Measurements from ENCODE around the gene TTYH2. TPM values are rescaled to one million over a fixed set of nuclear protein-coding genes. Genes with fewer than 3 reads are reported as not detected.

The TTYH2 gene
- total and polyA plus RNA-seq, 7 experiments from 2014 or later = 1.9 to 15.8 (median 9.8) TPM

GRCh38 chr17:74211141-74211911 lies 2.0 kb upstream of the TTYH2 start:
- no peak for ATAC-seq
- H3K9me3 Mint-ChIP-seq = peaks cover 0 to 3% (median 0%) of the 10 kb centered on the region in 11 donors
- intact Hi-C loops (cut with micrococcal nuclease) = loop anchor here (2.0 to 5.0 kb wide), 5 partner anchors 51 to 321 kb away; partner anchors contain the start of gene CD300LB (in 1 of the 2)
- H3K27me3 Mint-ChIP-seq = peaks cover 0 to 5% (median 0%) of the 10 kb centered on the region in 5 donors
- H3K36me3 ChIP-seq (ENCODE audit: control insufficient read depth in 2 of 3, insufficient read depth in 3 of 3, low read length in 3 of 3) = peaks cover 0 to 35% (median 13%) of the 10 kb centered on the region in 3 experiments
- peaks cover 23 to 37% of the 10 kb centered on the region in 2 donors for H3K4me1 ChIP-seq (ENCODE audit: control insufficient read depth in 2 of 2, insufficient read depth in 2 of 2, low read length in 2 of 2)
- H3K4me3 Mint-ChIP-seq = peak overlapping the region; percentile 19 to 92 (median 88)
- H3K27ac ChIP-seq (ENCODE audit: low read depth, low read length) = peak overlapping the region; percentile 2
- CTCF ChIA-PET = interaction anchor here (0.6 to 1.4 kb wide), 8 partner anchors 39 to 304 kb away, joined by 3 to 6 read pairs (median 4); no protein-coding TSS in a partner anchor
- H3K36me3 Mint-ChIP-seq = peaks cover 0 to 15% (median 6%) of the 10 kb centered on the region in 5 donors
- H3K4me1 Mint-ChIP-seq = peaks cover 31 to 59% (median 48%) of the 10 kb centered on the region in 7 donors
- peak overlapping the region; percentile 4 to 94 (median 79) for H3K27ac Mint-ChIP-seq
- no peak overlapping the region for H3K4me3 ChIP-seq (ENCODE audit: low read length)
- POLR2A ChIA-PET = interaction anchor here (0.6 to 2.4 kb wide), 4 partner anchors 7 to 87 kb away, joined by 3 to 17 read pairs (median 10); partner anchors contain the start of gene RPL38
- H3K27me3 ChIP-seq (ENCODE audit: control insufficient read depth in 2 of 2, insufficient read depth in 2 of 2, low read length in 2 of 2) = no peaks in the 10 kb centered on the region
- H3K9me3 ChIP-seq (ENCODE audit: control insufficient read depth in 2 of 3, low read length in 3 of 3) = no peaks in the 10 kb centered on the region
- DNase-seq = peak in 1 of 9 donors; percentile 10

- CTCF ChIA-PET = interaction anchor here (0.6 to 1.3 kb wide), 2 partner anchors 85 to 260 kb away, joined by 3 to 5 read pairs; no protein-coding TSS in a partner anchor
- H3K4me1 Mint-ChIP-seq = peaks cover 27 to 58% (median 45%) of the 10 kb centered on the region in 7 donors
- no peak for ATAC-seq
- Histone ChIP-seq H3K36me3 (ENCODE audit: control insufficient read depth in 2 of 3, insufficient read depth in 3 of 3, low read length in 3 of 3) (peaks cover 0 to 30% (median 13%) of the 10 kb centered on the region in 3 experiments), H3K9me3 (ENCODE audit: control insufficient read depth in 2 of 3, low read length in 3 of 3) (no peaks in the 10 kb centered on the region), H3K27ac (ENCODE audit: low read depth, low read length) (no peak overlapping the region), H3K27me3 (ENCODE audit: control insufficient read depth in 2 of 2, insufficient read depth in 2 of 2, low read length in 2 of 2) (no peaks in the 10 kb centered on the region), H3K4me1 (ENCODE audit: control insufficient read depth in 2 of 2, insufficient read depth in 2 of 2, low read length in 2 of 2) (peaks cover 23 to 37% of the 10 kb centered on the region in 2 donors), H3K4me3 (ENCODE audit: low read length) (no peak overlapping the region)
- peaks cover 0 to 14% (median 6%) of the 10 kb centered on the region in 5 donors for H3K36me3 Mint-ChIP-seq
- peaks cover 0 to 5% (median 0%) of the 10 kb centered on the region in 5 donors for H3K27me3 Mint-ChIP-seq
- DNase-seq = peak in 2 of 9 donors; percentile 7 to 22
- H3K27ac Mint-ChIP-seq = peak overlapping the region; percentile 10 to 94 (median 79)
- POLR2A ChIA-PET = interaction anchor here (1.7 to 2.4 kb wide), 3 partner anchors 8 to 73 kb away, joined by 6 to 17 read pairs (median 16); partner anchors contain the start of gene RPL38
- peak overlapping the region in 9 of 10 donors; percentile 30 to 92 (median 90) for H3K4me3 Mint-ChIP-seq
- H3K9me3 Mint-ChIP-seq = peaks cover 0 to 3% (median 0%) of the 10 kb centered on the region in 11 donors
- intact Hi-C loops (cut with micrococcal nuclease) = loop anchor here (2.0 to 5.0 kb wide), 5 partner anchors 50 to 320 kb away; partner anchors contain the start of gene CD300LB (in 1 of the 2)
These were observed 1.5 kb upstream of the TTYH2 start for GRCh38 chr17:74211912-74212208.

DNA sequence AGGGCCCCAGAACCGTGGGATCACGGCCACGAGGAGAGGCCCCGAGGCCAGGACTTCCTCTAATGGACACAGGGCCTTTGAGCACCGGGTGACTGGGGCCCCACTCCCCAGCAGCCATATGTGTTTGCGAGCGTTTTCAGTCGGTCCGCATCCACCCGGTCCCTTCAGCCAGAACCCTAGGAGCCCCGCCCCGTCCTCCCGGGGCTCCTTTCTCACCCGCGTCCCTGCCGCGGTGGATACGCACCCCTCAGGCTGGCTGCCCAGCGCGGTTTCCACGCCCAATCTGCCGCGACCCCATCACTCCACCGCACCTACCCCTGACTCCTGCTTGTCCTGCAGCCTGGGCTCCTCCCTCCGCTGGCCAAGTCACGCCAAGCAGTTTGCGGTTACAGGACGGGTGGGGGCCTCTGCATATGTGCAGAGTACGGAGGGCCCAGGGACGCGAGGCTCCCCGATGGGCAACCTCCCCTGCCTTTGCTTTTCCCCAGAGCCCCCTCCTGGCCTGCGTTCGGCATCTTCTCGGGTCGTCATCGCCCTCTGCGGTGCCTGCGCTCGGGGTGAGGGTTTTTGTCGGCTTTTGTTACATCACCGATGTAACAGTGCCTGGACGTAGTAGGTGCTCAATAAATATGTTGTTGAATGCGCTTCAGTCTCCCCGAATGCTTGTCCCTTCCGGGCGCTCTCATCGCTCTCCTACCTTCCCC lies 1.0 kb upstream of the TTYH2 start:
- H3K4me1 Mint-ChIP-seq = peaks cover 27 to 56% (median 45%) of the 10 kb centered on the region in 7 donors
- H3K4me1 ChIP-seq (ENCODE audit: control insufficient read depth in 2 of 2, insufficient read depth in 2 of 2, low read length in 2 of 2) = peaks cover 23 to 37% of the 10 kb centered on the region in 2 donors
- H3K27me3 ChIP-seq (ENCODE audit: control insufficient read depth in 2 of 2, insufficient read depth in 2 of 2, low read length in 2 of 2) = no peaks in the 10 kb centered on the region
- peak in 3 of 9 donors; percentile 15 to 32 (median 31) for DNase-seq
- H3K4me3 ChIP-seq (ENCODE audit: low read length) = peak overlapping the region; percentile 62
- peaks cover 0 to 5% (median 0%) of the 10 kb centered on the region in 5 donors for H3K27me3 Mint-ChIP-seq
- ChIA-PET CTCF (interaction anchor here (0.6 to 1.7 kb wide), 9 partner anchors 9 to 260 kb away, joined by 3 to 9 read pairs (median 5); partner anchors contain the start of genes GPR142 and RPL38), POLR2A (interaction anchor here (1.7 to 2.4 kb wide), 3 partner anchors 8 to 73 kb away, joined by 6 to 17 read pairs (median 16); partner anchors contain the start of gene RPL38)
- peaks cover 0 to 3% (median 0%) of the 10 kb centered on the region in 11 donors for H3K9me3 Mint-ChIP-seq
- H3K27ac Mint-ChIP-seq = peak overlapping the region; percentile 64 to 94 (median 82)
- H3K36me3 ChIP-seq (ENCODE audit: control insufficient read depth in 2 of 3, insufficient read depth in 3 of 3, low read length in 3 of 3) = peaks cover 0 to 26% (median 13%) of the 10 kb centered on the region in 3 experiments
- peak; percentile 1 for ATAC-seq
- peak overlapping the region; percentile 55 for H3K27ac ChIP-seq (ENCODE audit: low read depth, low read length)
- intact Hi-C loops (cut with micrococcal nuclease) = loop anchor here (5.0 kb wide), 3 partner anchors 50 to 320 kb away; partner anchors contain the start of gene CD300LB (in 1 of the 2)
- H3K36me3 Mint-ChIP-seq = peaks cover 0 to 15% (median 6%) of the 10 kb centered on the region in 5 donors
- peak overlapping the region; percentile 80 to 92 (median 91) for H3K4me3 Mint-ChIP-seq
- no peaks in the 10 kb centered on the region for H3K9me3 ChIP-seq (ENCODE audit: control insufficient read depth in 2 of 3, low read length in 3 of 3)

DNA sequence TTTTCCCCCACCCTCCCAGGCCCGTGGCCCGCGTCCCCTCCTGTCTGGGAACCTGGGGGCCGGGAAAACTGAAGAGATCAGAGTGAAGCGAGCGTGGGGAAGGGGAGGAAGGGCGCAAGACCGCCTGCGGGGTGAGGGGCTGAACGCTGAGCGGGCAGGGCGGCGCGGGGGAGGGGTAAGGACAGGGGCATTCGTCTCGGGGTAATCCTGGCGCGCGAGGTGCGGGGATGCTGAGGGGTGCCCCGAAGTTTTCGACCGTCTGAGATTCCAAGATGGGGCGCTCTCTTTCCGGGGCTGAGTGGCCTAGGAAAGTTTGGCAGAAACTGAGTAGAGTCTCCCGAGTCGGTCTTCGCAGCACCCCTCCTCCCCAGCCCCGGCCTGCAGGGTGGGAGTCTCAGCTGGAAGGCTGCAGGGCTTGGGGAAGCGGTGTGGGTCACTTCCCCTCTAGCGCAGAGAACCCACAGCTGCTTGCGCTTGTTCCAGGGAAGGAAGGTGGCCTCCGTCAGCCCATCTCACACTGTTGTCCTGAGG lies 555 bp downstream of the TTYH2 start:
- no peak for ATAC-seq
- Mint-ChIP-seq H3K27me3 (peaks cover 0 to 5% (median 0%) of the 10 kb centered on the region in 5 donors), H3K9me3 (peaks cover 0 to 3% (median 0%) of the 10 kb centered on the region in 11 donors), H3K36me3 (peaks cover 0 to 15% (median 6%) of the 10 kb centered on the region in 5 donors), H3K4me1 (peaks cover 25 to 50% (median 38%) of the 10 kb centered on the region in 7 donors), H3K4me3 (peak overlapping the region; percentile 77 to 92 (median 91)), H3K27ac (peak overlapping the region in 5 of 9 donors; percentile 19 to 82 (median 61))
- Histone ChIP-seq H3K4me3 (ENCODE audit: low read length) (peak overlapping the region; percentile 55), H3K36me3 (ENCODE audit: control insufficient read depth in 2 of 3, insufficient read depth in 3 of 3, low read length in 3 of 3) (peaks cover 0 to 14% (median 10%) of the 10 kb centered on the region in 3 experiments), H3K27me3 (ENCODE audit: control insufficient read depth in 2 of 2, insufficient read depth in 2 of 2, low read length in 2 of 2) (no peaks in the 10 kb centered on the region), H3K4me1 (ENCODE audit: control insufficient read depth in 2 of 2, insufficient read depth in 2 of 2, low read length in 2 of 2) (peaks cover 23 to 37% of the 10 kb centered on the region in 2 donors), H3K27ac (ENCODE audit: low read depth, low read length) (peak overlapping the region; percentile 52), H3K9me3 (ENCODE audit: control insufficient read depth in 2 of 3, low read length in 3 of 3) (no peaks in the 10 kb centered on the region)
- intact Hi-C loops (cut with micrococcal nuclease) = loop anchor here (1.0 to 5.0 kb wide), 8 partner anchors 11 to 318 kb away; partner anchors contain the start of genes RPL38 (in 2 of the 2) and CD300LB (in 1 of the 2)
- no peak for DNase-seq
- ChIA-PET CTCF (interaction anchor here (0.7 to 1.7 kb wide), 5 partner anchors 11 to 154 kb away, joined by 3 to 9 read pairs (median 6); partner anchors contain the start of genes GPR142 and RPL38), POLR2A (interaction anchor here (1.3 kb wide), 1 partner anchor 10 kb away, joined by 4 read pairs; the partner anchor contains the start of gene RPL38)

GRCh38 chr17:74214484-74215341 lies 1.3 kb downstream of the TTYH2 start:
- H3K27me3 Mint-ChIP-seq = peaks cover 0 to 5% (median 0%) of the 10 kb centered on the region in 5 donors
- POLR2A ChIA-PET = interaction anchor here (1.3 kb wide), 1 partner anchor 11 kb away, joined by 4 read pairs; the partner anchor contains the start of gene RPL38
- H3K27ac Mint-ChIP-seq = peak overlapping the region in 2 of 9 donors; percentile 19 to 61
- peak overlapping the region; percentile 55 for H3K4me3 ChIP-seq (ENCODE audit: low read length)
- H3K4me1 Mint-ChIP-seq = peaks cover 21 to 42% (median 31%) of the 10 kb centered on the region in 7 donors
- no peak overlapping the region for H3K27ac ChIP-seq (ENCODE audit: low read depth, low read length)
- H3K36me3 ChIP-seq (ENCODE audit: control insufficient read depth in 2 of 3, insufficient read depth in 3 of 3, low read length in 3 of 3) = peaks cover 0 to 6% (median 6%) of the 10 kb centered on the region in 3 experiments
- peaks cover 0 to 3% (median 0%) of the 10 kb centered on the region in 11 donors for H3K9me3 Mint-ChIP-seq
- intact Hi-C loops (cut with micrococcal nuclease) = loop anchor here (5.0 kb wide), 3 partner anchors 48 to 318 kb away; partner anchors contain the start of gene CD300LB (in 1 of the 2)
- no peak for ATAC-seq
- H3K36me3 Mint-ChIP-seq = peaks cover 0 to 18% (median 5%) of the 10 kb centered on the region in 5 donors
- H3K4me3 Mint-ChIP-seq = peak overlapping the region; percentile 77 to 92 (median 91)
- no peak for DNase-seq
- H3K4me1 ChIP-seq (ENCODE audit: control insufficient read depth in 2 of 2, insufficient read depth in 2 of 2, low read length in 2 of 2) = peaks cover 23 to 37% of the 10 kb centered on the region in 2 donors
- no peaks in the 10 kb centered on the region for H3K9me3 ChIP-seq (ENCODE audit: control insufficient read depth in 2 of 3, low read length in 3 of 3)
- H3K27me3 ChIP-seq (ENCODE audit: control insufficient read depth in 2 of 2, insufficient read depth in 2 of 2, low read length in 2 of 2) = no peaks in the 10 kb centered on the region
- CTCF ChIA-PET = interaction anchor here (0.7 kb wide), 1 partner anchor 48 kb away, joined by 3 read pairs; no protein-coding TSS in a partner anchor

All from naive thymus-derived CD4-positive, alpha-beta T cell (primary cell).